ENCODE data around the gene CFHR3.
"Not testable (repeated sequence)": the region's sequence is repeated elsewhere in the genome, so short reads cannot be mapped to it uniquely, and the experiment has no call there.

CFHR3 gene
- 0 reads per million in 9 experiments for total RNA-seq

- Mint-ChIP-seq H3K36me3 (ENCODE audit: insufficient read depth) (peaks cover 3% of the 10 kb centered on the region), H3K9me3 (peaks cover 0 to 2% of the 10 kb centered on the region in 2 donors), H3K27ac (no peak within 1 kb of the TSS), H3K4me3 (no peak within 1 kb of the TSS), H3K27me3 (no peaks in the 10 kb centered on the region), H3K4me1 (ENCODE audit: low read depth in 2 of 2) (no peaks in the 10 kb centered on the region)
- no peak for DNase-seq
- no peak for ATAC-seq (replicated peaks)
These were observed at the start of gene CFHR3 for GRCh38 chr1:196774603-196775002. TSS of gene CFHR3 (plus strand) at chr1:196774840. CDS start at chr1:196774887, 47 bp downstream.

- no peaks in the 10 kb centered on the region for H3K4me1 Mint-ChIP-seq (ENCODE audit: low read depth in 2 of 2)
- DNase-seq (no peak), ATAC-seq (replicated peaks) (no peak)
- no peak overlapping the region for H3K4me3 Mint-ChIP-seq
- no peaks in the 10 kb centered on the region for H3K27me3 Mint-ChIP-seq
- no peaks in the 10 kb centered on the region for H3K9me3 Mint-ChIP-seq
- H3K27ac Mint-ChIP-seq: no peak overlapping the region
- H3K36me3 Mint-ChIP-seq (ENCODE audit: insufficient read depth): peaks cover 11% of the 10 kb centered on the region
These were observed 42.1 kb upstream of the CFHR3 start for GRCh38 chr1:196732526-196732925.

GRCh38 chr1:196733091-196733970 is 41.3 kb upstream of the CFHR3 start:
- Mint-ChIP-seq H3K4me1 (ENCODE audit: low read depth in 2 of 2) (no peaks in the 10 kb centered on the region), H3K36me3 (ENCODE audit: insufficient read depth) (peaks cover 12% of the 10 kb centered on the region), H3K4me3 (no peak overlapping the region), H3K9me3 (no peaks in the 10 kb centered on the region), H3K27ac (no peak overlapping the region), H3K27me3 (no peaks in the 10 kb centered on the region)
- ATAC-seq (replicated peaks) (no peak), DNase-seq (no peak)

- Mint-ChIP-seq H3K27ac (no peak overlapping the region), H3K27me3 (no peaks in the 10 kb centered on the region), H3K4me1 (ENCODE audit: low read depth in 2 of 2) (no peaks in the 10 kb centered on the region), H3K4me3 (no peak overlapping the region), H3K9me3 (no peaks in the 10 kb centered on the region), H3K36me3 (ENCODE audit: insufficient read depth) (peaks cover 16% of the 10 kb centered on the region)
- DNase-seq: no peak
- ATAC-seq (replicated peaks): no peak
These were observed 40.6 kb upstream of the CFHR3 start for GRCh38 chr1:196734006-196734405.

- Mint-ChIP-seq H3K27ac (no peak overlapping the region), H3K4me1 (ENCODE audit: low read depth in 2 of 2) (no peaks in the 10 kb centered on the region), H3K36me3 (ENCODE audit: insufficient read depth) (peaks cover 19% of the 10 kb centered on the region), H3K9me3 (peaks cover 0 to 3% of the 10 kb centered on the region in 2 donors), H3K4me3 (no peak overlapping the region), H3K27me3 (no peaks in the 10 kb centered on the region)
- DNase-seq (no peak), ATAC-seq (replicated peaks) (no peak)
These were observed 40.2 kb upstream of the CFHR3 start for GRCh38 chr1:196734460-196734859.

- peaks cover 0 to 2% of the 10 kb centered on the region in 2 donors for H3K4me1 Mint-ChIP-seq (ENCODE audit: low read depth in 2 of 2)
- no peak overlapping the region for H3K27ac Mint-ChIP-seq
- ATAC-seq (replicated peaks) (no peak), DNase-seq (no peak)
- H3K27me3 Mint-ChIP-seq: no peaks in the 10 kb centered on the region
- H3K4me3 Mint-ChIP-seq: no peak overlapping the region
- H3K9me3 Mint-ChIP-seq: peaks cover 0 to 6% of the 10 kb centered on the region in 2 donors
- H3K36me3 Mint-ChIP-seq (ENCODE audit: insufficient read depth): peaks cover 31% of the 10 kb centered on the region
These were observed 35.9 kb upstream of the CFHR3 start for GRCh38 chr1:196738730-196739129.

GRCh38 chr1:196743244-196743643 is 31.4 kb upstream of the CFHR3 start:
- not testable (repeated sequence) for ATAC-seq (replicated peaks); H3K4me3 Mint-ChIP-seq; H3K9me3 Mint-ChIP-seq; H3K27me3 Mint-ChIP-seq; H3K27ac Mint-ChIP-seq; DNase-seq; H3K4me1 Mint-ChIP-seq (ENCODE audit: low read depth in 2 of 2)
- peaks cover 39% of the 10 kb centered on the region for H3K36me3 Mint-ChIP-seq (ENCODE audit: insufficient read depth)

GRCh38 chr1:196765019-196765740 is 9.5 kb upstream of the CFHR3 start:
- H3K36me3 Mint-ChIP-seq (ENCODE audit: insufficient read depth); H3K27ac Mint-ChIP-seq; H3K4me3 Mint-ChIP-seq: not testable (repeated sequence)

GRCh38 chr1:196769823-196770222 is 4.8 kb upstream of the CFHR3 start:
- H3K27me3 Mint-ChIP-seq; DNase-seq; H3K36me3 Mint-ChIP-seq (ENCODE audit: insufficient read depth); H3K9me3 Mint-ChIP-seq; ATAC-seq (replicated peaks); H3K4me1 Mint-ChIP-seq (ENCODE audit: low read depth in 2 of 2); H3K27ac Mint-ChIP-seq; H3K4me3 Mint-ChIP-seq: not testable (repeated sequence)

More at GRCh38 chr1:196765019-196765740, 9.5 kb upstream of the CFHR3 start:
- H3K9me3 Mint-ChIP-seq; H3K4me1 Mint-ChIP-seq (ENCODE audit: low read depth in 2 of 2); ATAC-seq (replicated peaks); DNase-seq; H3K27me3 Mint-ChIP-seq: not testable (repeated sequence)

- peaks cover 0 to 2% of the 10 kb centered on the region in 2 donors for H3K9me3 Mint-ChIP-seq
- no peaks in the 10 kb centered on the region for H3K27me3 Mint-ChIP-seq
- H3K36me3 Mint-ChIP-seq (ENCODE audit: insufficient read depth): peaks cover 3% of the 10 kb centered on the region
- ATAC-seq (replicated peaks) (no peak), DNase-seq (no peak)
- H3K4me3 Mint-ChIP-seq: no peak overlapping the region
- no peaks in the 10 kb centered on the region for H3K4me1 Mint-ChIP-seq (ENCODE audit: low read depth in 2 of 2)
- H3K27ac Mint-ChIP-seq: no peak overlapping the region
These were observed 927 bp upstream of the CFHR3 start for GRCh38 chr1:196773713-196774112.

GRCh38 chr1:196774175-196774574 is 465 bp upstream of the CFHR3 start:
- H3K9me3 Mint-ChIP-seq: peaks cover 0 to 2% of the 10 kb centered on the region in 2 donors
- H3K4me1 Mint-ChIP-seq (ENCODE audit: low read depth in 2 of 2): no peaks in the 10 kb centered on the region
- no peak overlapping the region for H3K4me3 Mint-ChIP-seq
- no peak for ATAC-seq (replicated peaks)
- H3K36me3 Mint-ChIP-seq (ENCODE audit: insufficient read depth): peaks cover 3% of the 10 kb centered on the region
- no peak overlapping the region for H3K27ac Mint-ChIP-seq
- no peak for DNase-seq
- H3K27me3 Mint-ChIP-seq: no peaks in the 10 kb centered on the region

- Mint-ChIP-seq H3K27ac (no peak overlapping the region), H3K4me1 (ENCODE audit: low read depth in 2 of 2) (no peaks in the 10 kb centered on the region), H3K9me3 (peaks cover 0 to 2% of the 10 kb centered on the region in 2 donors), H3K4me3 (no peak overlapping the region), H3K36me3 (ENCODE audit: insufficient read depth) (peaks cover 3% of the 10 kb centered on the region), H3K27me3 (no peaks in the 10 kb centered on the region)
- DNase-seq (no peak), ATAC-seq (replicated peaks) (no peak)
These were observed 3.0 kb downstream of the CFHR3 start for GRCh38 chr1:196777603-196778002.

- ATAC-seq (replicated peaks): no peak
- no peak overlapping the region for H3K27ac Mint-ChIP-seq
- no peaks in the 10 kb centered on the region for H3K36me3 Mint-ChIP-seq (ENCODE audit: insufficient read depth)
- H3K4me3 Mint-ChIP-seq: no peak overlapping the region
- no peaks in the 10 kb centered on the region for H3K27me3 Mint-ChIP-seq
- peaks cover 0 to 2% of the 10 kb centered on the region in 2 donors for H3K9me3 Mint-ChIP-seq
- no peaks in the 10 kb centered on the region for H3K4me1 Mint-ChIP-seq (ENCODE audit: low read depth in 2 of 2)
- DNase-seq: no peak
These were observed 4.5 kb downstream of the CFHR3 start for GRCh38 chr1:196779093-196779492.

- not testable (repeated sequence) for H3K27me3 Mint-ChIP-seq; DNase-seq; H3K27ac Mint-ChIP-seq; H3K4me1 Mint-ChIP-seq (ENCODE audit: low read depth in 2 of 2); H3K4me3 Mint-ChIP-seq; ATAC-seq (replicated peaks); H3K9me3 Mint-ChIP-seq; H3K36me3 Mint-ChIP-seq (ENCODE audit: insufficient read depth)
These were observed 16.6 kb downstream of the CFHR3 start for GRCh38 chr1:196791252-196791651.

Measured in effector memory CD8-positive, alpha-beta T cell (primary cell).